K562 (cell line): ENCODE data around the gene CNOT6. TPM values are rescaled to one million over a fixed set of nuclear protein-coding genes. Genes with fewer than 3 reads are reported as not detected.

Experiments
- CBFA2T2 ChIP-seq: fragments of 450-650 bp; conservative IDR thresholded peaks from 2 replicates; pipeline ENCODE4 v1.6.1; 2017; ENCODE audit warnings: mild to moderate bottlenecking
- CREB3 ChIP-seq: fragments of 450-650 bp; conservative IDR thresholded peaks from 2 replicates; pipeline ENCODE4 v1.6.1; 2016; ENCODE audit warnings: missing genetic modification characterization, low read depth, mild to moderate bottlenecking, missing compliant biosample characterization, moderate library complexity
- DLX4 ChIP-seq: fragments of 250-450 bp; sonication (Bioruptor Pico); IDR thresholded peaks from 2 replicates; pipeline ENCODE4 v1.6.1; 2021; ENCODE audit warnings: mild to moderate bottlenecking
- FOXP4 ChIP-seq: sonication (generic); formaldehyde crosslinking; IDR thresholded peaks from 2 replicates; pipeline ENCODE4 v1.8.0; 2022; ENCODE audit warnings: mild to moderate bottlenecking, missing genetic modification reagents, borderline replicate concordance
- ID3 ChIP-seq, 2 experiments: fragments of 250-450 bp in 1 of 2; fragments of 450-650 bp in 1 of 2; sonication (Bioruptor Pico) in 1 of 2; IDR thresholded peaks; 2 replicates each; pipeline versions ENCODE4 v1.6.1 to v1.8.0; 2016 to 2021; ENCODE audit warnings: mild to moderate bottlenecking in 2 of 2, moderate library complexity in 2 of 2, missing compliant biosample characterization in 1 of 2, missing genetic modification characterization in 1 of 2
- JUND ChIP-seq, 2 experiments: IDR thresholded peaks; 2 replicates in 1 of 2; 3 replicates in 1 of 2; pipeline ENCODE4 v1.6.1; 2011; ENCODE audit warnings: borderline replicate concordance in 2 of 2, low read depth in 2 of 2, low read length in 2 of 2, improper control_type of control experiment in 1 of 2, missing biosample characterization in 1 of 2, missing genetic modification characterization in 1 of 2, missing genetic modification reagents in 1 of 2
- KAT8 ChIP-seq: fragments of 450-650 bp; IDR thresholded peaks from 2 replicates; pipeline ENCODE4 v1.6.1; 2016; ENCODE audit warnings: low read depth, mild to moderate bottlenecking
- MCM7 ChIP-seq, 2 experiments: fragments of 450-650 bp; IDR thresholded peaks; 2 replicates each; pipeline ENCODE4 v1.6.1; 2016 to 2018
- MEF2D ChIP-seq: conservative IDR thresholded peaks from 2 replicates; pipeline ENCODE4 v1.6.1; 2016; ENCODE audit warnings: low read depth, missing genetic modification characterization, missing compliant biosample characterization
- NFXL1 ChIP-seq: fragments of 450-650 bp; formaldehyde crosslinking; IDR thresholded peaks from 2 replicates; pipeline ENCODE4 v1.4.0; 2021; ENCODE audit warnings: mild to moderate bottlenecking
- PTTG1 ChIP-seq: fragments of 450-650 bp; IDR thresholded peaks from 2 replicates; pipeline ENCODE4 v1.6.1; 2016; ENCODE audit warnings: low read depth, mild to moderate bottlenecking, missing genetic modification characterization, missing compliant biosample characterization
- ZC3H11A ChIP-seq: IDR thresholded peaks from 2 replicates; pipeline ENCODE4 v1.6.1; 2012; ENCODE audit warnings: low read depth, low read length, improper control_type of control experiment
- ZC3H4 ChIP-seq: sonication (generic); formaldehyde crosslinking; IDR thresholded peaks from 2 replicates; pipeline ENCODE4 v1.9.0; 2021; ENCODE audit warnings: missing genetic modification reagents, borderline replicate concordance
- ZNF140 ChIP-seq: fragments of 250-450 bp; sonication (Bioruptor Pico); IDR thresholded peaks from 2 replicates; pipeline ENCODE4 v1.8.0; 2021; ENCODE audit warnings: moderate library complexity, mild to moderate bottlenecking, inconsistent platforms
- ZNF318 ChIP-seq, 2 experiments: fragments of 450-650 bp; IDR thresholded peaks; 2 replicates each; pipeline ENCODE4 v1.6.1; 2016; ENCODE audit warnings: mild to moderate bottlenecking in 2 of 2, borderline replicate concordance in 1 of 2, low read depth in 1 of 2, moderate library complexity in 1 of 2
- polyA plus RNA-seq, 8 experiments: library from polyadenylated mRNA; depleted of rRNA in 4 of 8; stranded (reverse) in 5 of 8; unstranded in 3 of 8; fragments of >200 nt; fragmentation: Nextera tagmentation in 2 of 8; fragmentation: Illumina TruSeq in 1 of 8; extraction: Ambion mirVana in 2 of 8; extraction: Trizol in 1 of 8; gene quantifications; 2 replicates each; pipeline versions ENCODE4 v1.2.1 to v1.2.3, GENCODE V29; 2011 to 2014; ENCODE audit warnings: inconsistent platforms in 1 of 8, missing spikeins in 1 of 8
- total RNA-seq, 7 experiments: library from RNA; depleted of rRNA in 6 of 7; stranded (reverse); fragments of >200 nt in 6 of 7; fragmentation: Illumina TruSeq in 2 of 7; extraction: Trizol in 2 of 7; gene quantifications; 2 replicates each; pipeline versions ENCODE4 v1.2.1 to v1.2.3, GENCODE V29; 2011 to 2021; ENCODE audit warnings: low replicate concordance in 1 of 7

The CNOT6 gene
- total and polyA plus RNA-seq, 9 of the 15 experiments (the other 6 are each of a cell fraction or from before 2014, with no cell fraction given): 4.9 to 32.4 (median 14.0) TPM

GRCh38 chr5:180519098-180519497, 24.9 kb downstream of the CNOT6 start (continued):
- TF ChIP-seq ZNF318 (IDR thresholded peaks at IDR 0.05; ENCODE audit: borderline replicate concordance in 1 of 2, low read depth in 1 of 2): no peak
- TF ChIP-seq JUND (IDR thresholded peaks at IDR 0.05; ENCODE audit: borderline replicate concordance, low read depth, low read length): no peak
- peak; percentile 29; the same call in 1 of the 3 replicates for TF ChIP-seq JUND (tag; IDR thresholded peaks at IDR 0.05; ENCODE audit: borderline replicate concordance, low read depth, low read length)
- no peak for TF ChIP-seq DLX4 (CRISPR knock-in tag)
- 0 out of 2 replicates have a peak, but pooled peaks have one; percentile 55 for TF ChIP-seq ZNF140 (CRISPR knock-in tag)
- no peak for TF ChIP-seq KAT8
- peak; percentile 78 for TF ChIP-seq MEF2D (tag)
- 0 out of 2 replicates have a peak, but pooled peaks have one; percentile 26 for TF ChIP-seq NFXL1
- TF ChIP-seq FOXP4: no peak
- no peak for TF ChIP-seq MCM7 (IDR thresholded peaks at IDR 0.05)
- peak; percentile 94 for TF ChIP-seq CREB3 (tag)
- TF ChIP-seq ID3 (CRISPR knock-in tag; IDR thresholded peaks at IDR 0.05): no peak
- peak; percentile 55; the same call in 1 of the 2 replicates for TF ChIP-seq ID3 (tag; IDR thresholded peaks at IDR 0.05)
- TF ChIP-seq ZC3H4: no peak
- TF ChIP-seq PTTG1 (tag): peak; percentile 91
- no peak for TF ChIP-seq CBFA2T2
- TF ChIP-seq ZC3H11A: no peak
